Measurements from ENCODE around the gene SOCS2. TPM values are rescaled to one million over a fixed set of nuclear protein-coding genes. Genes with fewer than 3 reads are reported as not detected.

SOCS2 gene, protein sequence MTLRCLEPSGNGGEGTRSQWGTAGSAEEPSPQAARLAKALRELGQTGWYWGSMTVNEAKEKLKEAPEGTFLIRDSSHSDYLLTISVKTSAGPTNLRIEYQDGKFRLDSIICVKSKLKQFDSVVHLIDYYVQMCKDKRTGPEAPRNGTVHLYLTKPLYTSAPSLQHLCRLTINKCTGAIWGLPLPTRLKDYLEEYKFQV
- total RNA-seq = 16.1 and 18.2 TPM in 2 replicates

DNA sequence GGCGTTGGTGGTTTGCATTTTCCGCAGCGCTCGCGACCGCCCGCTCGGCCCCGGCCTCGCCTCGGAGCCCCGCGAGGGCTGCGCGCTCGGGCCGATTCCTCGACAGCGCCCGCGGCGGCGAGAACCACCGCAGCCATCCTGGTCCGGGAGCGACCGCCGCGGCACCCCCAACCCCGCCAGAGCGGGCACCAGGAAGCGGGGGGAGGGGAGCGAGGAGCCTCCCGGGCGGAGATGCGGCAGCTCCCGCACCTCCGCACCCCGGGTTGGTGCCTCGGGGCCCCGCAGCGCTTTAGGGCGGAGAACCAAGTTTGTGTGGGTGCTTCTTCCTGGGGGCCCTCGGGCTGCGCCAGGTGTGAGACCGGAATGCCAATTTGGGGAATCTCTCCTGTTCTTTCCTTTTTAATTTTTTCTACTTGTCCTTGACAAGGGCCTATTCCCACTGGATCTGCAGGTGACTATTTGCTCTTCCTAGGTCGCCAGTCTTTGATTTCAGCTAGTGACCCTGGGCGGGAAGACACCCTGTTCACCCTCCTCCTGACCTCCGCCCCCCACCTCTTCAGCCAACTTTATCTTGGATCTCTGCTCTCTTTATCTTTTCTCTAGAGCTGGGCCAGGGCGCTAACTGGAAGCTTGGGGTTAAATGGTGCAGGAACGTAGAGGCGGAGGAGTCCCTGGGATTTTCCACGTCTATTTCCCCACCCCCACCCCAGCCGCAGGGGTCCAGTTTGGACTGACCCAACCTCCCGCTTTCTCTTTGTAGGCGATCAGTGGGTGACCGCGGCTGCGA lies at the start of gene SOCS2:
Gene SOCS2 (plus strand): TSS at position 751 of the 787 bp plus-strand sequence. CDS start 223 bp downstream, outside the sequence.
- DNase-seq (ENCODE audit: low read depth) = no peak
- TF ChIP-seq, protein P1, sequence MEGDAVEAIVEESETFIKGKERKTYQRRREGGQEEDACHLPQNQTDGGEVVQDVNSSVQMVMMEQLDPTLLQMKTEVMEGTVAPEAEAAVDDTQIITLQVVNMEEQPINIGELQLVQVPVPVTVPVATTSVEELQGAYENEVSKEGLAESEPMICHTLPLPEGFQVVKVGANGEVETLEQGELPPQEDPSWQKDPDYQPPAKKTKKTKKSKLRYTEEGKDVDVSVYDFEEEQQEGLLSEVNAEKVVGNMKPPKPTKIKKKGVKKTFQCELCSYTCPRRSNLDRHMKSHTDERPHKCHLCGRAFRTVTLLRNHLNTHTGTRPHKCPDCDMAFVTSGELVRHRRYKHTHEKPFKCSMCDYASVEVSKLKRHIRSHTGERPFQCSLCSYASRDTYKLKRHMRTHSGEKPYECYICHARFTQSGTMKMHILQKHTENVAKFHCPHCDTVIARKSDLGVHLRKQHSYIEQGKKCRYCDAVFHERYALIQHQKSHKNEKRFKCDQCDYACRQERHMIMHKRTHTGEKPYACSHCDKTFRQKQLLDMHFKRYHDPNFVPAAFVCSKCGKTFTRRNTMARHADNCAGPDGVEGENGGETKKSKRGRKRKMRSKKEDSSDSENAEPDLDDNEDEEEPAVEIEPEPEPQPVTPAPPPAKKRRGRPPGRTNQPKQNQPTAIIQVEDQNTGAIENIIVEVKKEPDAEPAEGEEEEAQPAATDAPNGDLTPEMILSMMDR (conservative IDR thresholded peaks at IDR 0.05; ENCODE audit: low read depth, low read length) = no peak
- peak within 1 kb of the TSS; percentile 83 for H3K4me3 ChIP-seq (ENCODE audit: low read depth, low read length)

DNA sequence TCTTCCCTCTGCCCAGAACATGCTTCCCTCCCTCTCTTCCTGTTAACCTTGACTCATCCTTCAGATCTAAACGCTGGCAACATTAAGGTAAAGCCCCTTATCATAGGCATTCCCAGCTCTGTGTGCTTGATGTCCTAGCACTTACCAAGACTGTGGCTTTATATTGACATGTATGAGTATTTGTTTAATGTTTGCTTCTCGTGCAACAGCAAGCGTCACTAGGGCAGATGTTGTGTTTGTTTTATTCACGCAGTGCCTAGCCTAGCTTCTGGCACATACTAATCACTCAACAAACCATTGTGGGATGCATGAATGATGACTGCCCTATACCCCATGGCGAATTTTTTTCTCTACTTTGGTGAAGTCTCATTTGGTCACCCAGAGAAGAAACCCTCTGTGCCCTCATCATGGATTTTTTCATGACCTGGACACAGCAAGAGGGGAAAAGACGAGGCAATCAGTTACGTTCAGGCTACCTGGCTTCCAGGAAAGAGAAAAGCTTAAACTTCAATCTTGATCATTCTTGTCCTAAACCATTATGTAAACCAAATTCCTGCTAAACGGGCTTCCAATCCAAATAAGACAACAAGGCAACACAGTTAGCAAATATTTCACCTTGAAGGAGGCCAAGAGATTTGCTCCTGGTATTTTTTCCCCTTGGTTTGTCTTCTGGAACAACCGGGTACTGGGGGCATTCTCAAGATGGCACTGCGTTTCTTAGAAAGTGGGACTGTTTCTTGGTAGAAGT lies 47.9 kb upstream of the SOCS2 start:
- DNase-seq (ENCODE audit: low read depth) = no peak
- H3K4me3 ChIP-seq (ENCODE audit: low read depth, low read length) = no peak overlapping the region
- TF ChIP-seq, protein P1 (conservative IDR thresholded peaks at IDR 0.05; ENCODE audit: low read depth, low read length) = no peak

DNA sequence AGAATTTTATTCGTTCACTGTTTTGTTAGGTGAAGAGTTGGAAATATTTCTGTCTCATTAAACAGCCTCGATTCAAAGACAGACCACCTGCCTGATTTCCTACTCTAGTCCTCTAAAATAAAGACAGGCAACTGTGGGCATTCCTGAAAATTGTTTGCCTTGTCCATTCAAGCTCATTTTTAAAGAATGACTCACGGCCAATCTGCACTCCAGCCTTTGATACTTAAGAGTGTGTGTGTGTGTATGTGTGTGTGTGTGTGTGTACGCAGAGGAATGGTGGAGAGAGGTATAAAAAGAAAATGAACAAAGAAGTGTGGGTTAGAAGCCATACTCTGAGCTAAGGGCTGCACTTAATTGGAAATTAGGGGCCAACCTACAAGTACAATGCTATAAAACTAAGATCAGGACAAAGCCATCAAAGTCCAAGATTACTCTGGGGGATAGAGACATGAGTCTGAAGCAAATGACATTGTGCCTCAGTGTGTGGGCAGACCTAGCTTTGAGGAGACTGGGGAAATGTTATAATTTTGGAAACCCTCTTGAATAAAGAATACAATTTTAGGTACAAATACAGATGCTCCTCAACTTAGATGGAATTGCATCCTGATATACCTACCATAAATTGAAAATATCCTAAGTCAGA lies 45.6 kb upstream of the SOCS2 start:
- TF ChIP-seq, protein P1 (conservative IDR thresholded peaks at IDR 0.05; ENCODE audit: low read depth, low read length) = no peak
- DNase-seq (ENCODE audit: low read depth) = peak; percentile 81
- no peak overlapping the region for H3K4me3 ChIP-seq (ENCODE audit: low read depth, low read length)

DNA sequence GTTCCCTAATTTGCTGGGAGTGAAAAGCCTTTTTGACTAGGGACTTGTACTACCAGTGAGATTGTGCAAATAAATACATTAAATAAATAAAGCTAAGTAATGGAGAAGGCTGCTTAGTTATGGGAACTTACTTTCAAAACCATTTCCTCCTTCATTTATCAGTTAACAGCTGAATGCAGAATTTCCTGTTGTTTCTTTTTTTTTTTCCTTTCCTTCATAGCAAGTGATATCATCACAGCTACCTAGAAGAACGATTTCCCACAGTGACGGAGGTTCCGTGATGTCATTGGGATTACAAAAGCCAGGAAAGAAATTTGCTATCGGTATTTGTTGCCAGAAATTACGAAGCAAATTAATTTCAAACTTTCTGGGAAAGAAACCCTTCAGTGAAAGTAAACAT lies 42.1 kb upstream of the SOCS2 start:
- H3K4me3 ChIP-seq (ENCODE audit: low read depth, low read length) = no peak overlapping the region
- no peak for DNase-seq (ENCODE audit: low read depth)
- TF ChIP-seq, protein P1 (conservative IDR thresholded peaks at IDR 0.05; ENCODE audit: low read depth, low read length) = no peak

DNA sequence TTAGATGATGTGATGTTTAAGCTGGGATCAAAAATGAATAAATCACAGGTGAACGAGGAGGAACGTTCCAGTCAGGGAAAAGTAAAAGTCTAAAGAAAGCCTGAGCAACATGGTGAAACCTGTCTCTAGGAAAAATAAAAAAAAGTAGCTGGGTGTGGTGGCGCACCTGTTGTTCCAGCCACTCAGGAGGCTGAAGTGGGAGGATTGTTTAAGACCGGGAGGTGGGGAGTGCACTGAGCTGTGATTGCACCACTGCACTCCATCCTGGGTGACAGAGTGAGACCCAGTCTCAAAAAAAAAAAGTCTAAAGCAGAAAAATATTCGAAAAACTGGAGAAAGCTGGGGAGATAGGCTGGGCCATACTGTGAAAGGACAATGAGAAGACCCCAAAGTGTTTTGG lies 39.2 kb upstream of the SOCS2 start:
- TF ChIP-seq, protein P1 (conservative IDR thresholded peaks at IDR 0.05; ENCODE audit: low read depth, low read length) = no peak
- DNase-seq (ENCODE audit: low read depth) = no peak
- H3K4me3 ChIP-seq (ENCODE audit: low read depth, low read length) = no peak overlapping the region

DNA sequence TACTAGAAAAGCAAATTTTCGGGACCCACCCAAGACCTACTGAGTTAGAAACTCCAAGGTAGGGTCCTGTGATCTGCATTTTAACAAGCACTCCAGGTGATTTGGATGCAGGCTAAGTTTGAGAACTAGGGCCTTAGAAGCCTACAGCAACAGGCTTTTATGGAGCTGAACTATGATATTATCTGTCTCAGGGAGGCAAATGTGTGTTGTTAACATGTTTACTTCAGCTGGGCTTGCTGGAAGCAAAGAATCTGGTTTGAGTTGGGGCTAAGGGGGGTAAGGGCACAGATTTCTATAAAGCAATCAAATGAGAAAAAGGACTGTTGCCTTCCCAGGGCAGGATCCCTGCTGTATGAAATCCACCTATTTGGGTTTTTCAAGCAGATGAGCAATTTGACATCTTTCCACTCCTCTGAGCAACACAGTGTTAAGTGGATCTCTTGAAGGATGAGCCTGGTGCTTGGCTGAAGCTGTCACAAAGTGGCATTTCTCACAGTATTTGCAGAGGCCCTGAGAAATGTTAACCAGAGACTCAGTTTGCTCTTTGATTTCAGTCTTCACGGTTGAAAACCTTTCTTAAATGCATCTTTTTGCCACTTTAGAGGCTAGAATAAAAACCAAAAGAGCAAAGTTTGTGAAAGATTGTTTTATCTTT lies 36.2 kb upstream of the SOCS2 start:
- no peak for DNase-seq (ENCODE audit: low read depth)
- TF ChIP-seq, protein P1 (conservative IDR thresholded peaks at IDR 0.05; ENCODE audit: low read depth, low read length) = no peak

More for the DNA sequence above, 36.2 kb upstream of the SOCS2 start:
- H3K4me3 ChIP-seq (ENCODE audit: low read depth, low read length) = no peak overlapping the region
